SU-DHL-6 (cell line): ENCODE measurements around the gene SAMD1.

Experiments used
- H2AFZ ChIP-seq: fragments of 200-600 bp; sonication (generic); 2 replicates; pipeline ENCODE4 v1.6.1; 2014; ENCODE audit warnings: low read depth, mild to moderate bottlenecking, moderate library complexity, mixed read lengths, antibody characterized with exemption, low read length; ENCODE audit not compliant: severe bottlenecking
- H3F3A ChIP-seq: fragments of 200-600 bp; shearing (Covaris generic); 2 replicates; pipeline ENCODE4 v1.6.0; 2016; ENCODE audit warnings: antibody characterized with exemption, mild to moderate bottlenecking; ENCODE audit not compliant: insufficient read depth
- H3K27ac ChIP-seq: fragments of 200-600 bp; sonication (generic); 2 replicates; pipeline ENCODE4 v1.5.1; 2016; ENCODE audit warnings: low read depth, mild to moderate bottlenecking, low read length, moderate library complexity, mixed read lengths
- H3K27me3 ChIP-seq: fragments of 200-600 bp; sonication (generic), shearing (Covaris generic); 2 replicates; pipeline ENCODE4 v1.6.0; 2014; ENCODE audit warnings: mild to moderate bottlenecking, low read length
- H3K36me3 ChIP-seq: fragments of 200-600 bp; sonication (generic); 2 replicates; pipeline ENCODE4 v1.6.1; 2014; ENCODE audit warnings: mild to moderate bottlenecking, low read length, mixed read lengths
- H3K4me2 ChIP-seq: fragments of 300-600, 200-600 bp; shearing (Covaris generic), sonication (generic); 2 replicates; pipeline ENCODE4 v1.6.0; 2014; ENCODE audit warnings: low read length, low read depth, mild to moderate bottlenecking; ENCODE audit not compliant: poor library complexity, severe bottlenecking
- H3K4me3 ChIP-seq: fragments of 200-600 bp; sonication (generic); 2 replicates; pipeline ENCODE4 v1.5.1; 2014; ENCODE audit warnings: antibody characterized with exemption, low read length, mild to moderate bottlenecking, mixed read lengths; ENCODE audit not compliant: insufficient read depth, poor library complexity, severe bottlenecking
- H3K79me2 ChIP-seq: fragments of 200-600 bp; sonication (generic); 2 replicates; pipeline ENCODE4 v1.6.1; 2014; ENCODE audit warnings: mild to moderate bottlenecking, low read length, moderate library complexity; ENCODE audit not compliant: insufficient read depth
- H3K9ac ChIP-seq: fragments of 200-600 bp; sonication (generic); 2 replicates; pipeline ENCODE4 v1.7.0; 2014; ENCODE audit warnings: mild to moderate bottlenecking, low read length
- H3K9me2 ChIP-seq: fragments of 200-600 bp; sonication (generic); replicated peaks from 2 replicates; pipeline ENCODE4 v1.6.1; 2014; ENCODE audit warnings: low read length; ENCODE audit not compliant: insufficient read depth
- H3K9me3 ChIP-seq: fragments of 200-600 bp; sonication (generic); 2 replicates; pipeline ENCODE4 v1.6.1; 2014; ENCODE audit warnings: low read length, mixed read lengths; ENCODE audit not compliant: insufficient read depth
- H4K20me1 ChIP-seq: fragments of 200-600 bp; sonication (generic); 2 replicates; pipeline ENCODE4 v1.6.1; 2014; ENCODE audit warnings: low read depth, mild to moderate bottlenecking, antibody characterized with exemption, low read length, moderate library complexity, mixed read lengths
- CTCF ChIP-seq: fragments of 200-600 bp; sonication (generic); IDR thresholded peaks from one replicate; pipeline ENCODE4 v1.5.1; 2017; ENCODE audit warnings: antibody characterized with exemption, mild to moderate bottlenecking, low read length, moderate library complexity; ENCODE audit not compliant: insufficient read depth, poor library complexity, severe bottlenecking
- EZH2phosphoT487 ChIP-seq: fragments of 200-600 bp; sonication (generic), shearing (Covaris generic); conservative IDR thresholded peaks from 2 replicates; pipeline ENCODE4 v1.6.1; 2018; ENCODE audit warnings: mild to moderate bottlenecking, antibody characterized with exemption, low read length, moderate library complexity, mixed read lengths

Gene SAMD1

GRCh38 chr19:14058182-14059092, 32.1 kb downstream of the SAMD1 start:
- H3F3A ChIP-seq: no peaks in the 10 kb centered on the region
- no peaks in the 10 kb centered on the region for H3K9me2 ChIP-seq
- TF ChIP-seq CTCF: no peak
- H3K36me3 ChIP-seq: no peaks in the 10 kb centered on the region
- H3K9ac ChIP-seq: no peak overlapping the region
- no peaks in the 10 kb centered on the region for H4K20me1 ChIP-seq
- H3K4me2 ChIP-seq: no peak overlapping the region
- H2AFZ ChIP-seq: no peak overlapping the region
- H3K9me3 ChIP-seq: no peaks in the 10 kb centered on the region
- no peak overlapping the region for H3K27ac ChIP-seq
- no peaks in the 10 kb centered on the region for H3K79me2 ChIP-seq
- H3K4me3 ChIP-seq: no peak overlapping the region
- H3K27me3 ChIP-seq: 0 out of 2 replicates have a peak, but pooled peaks cover 4% of the 10 kb centered on the region

- Histone ChIP-seq H3K4me3 (no peak overlapping the region), H2AFZ (no peak overlapping the region)
Observed at GRCh38 chr19:14056741-14057356, 33.7 kb downstream of the SAMD1 start.

GRCh38 chr19:14056069-14056666, 34.4 kb downstream of the SAMD1 start:
- no peak overlapping the region for H3K4me3 ChIP-seq
- H3K9me3 ChIP-seq: no peaks in the 10 kb centered on the region

More at GRCh38 chr19:14056741-14057356, 33.7 kb downstream of the SAMD1 start:
- no peaks in the 10 kb centered on the region for H4K20me1 ChIP-seq
- no peak overlapping the region for H3K27ac ChIP-seq
- no peak overlapping the region for H3K9ac ChIP-seq
- no peaks in the 10 kb centered on the region for H3K9me3 ChIP-seq
- H3K27me3 ChIP-seq: 0 out of 2 replicates have a peak, but pooled peaks cover 4% of the 10 kb centered on the region
- H3K4me2 ChIP-seq: no peak overlapping the region
- H3K9me2 ChIP-seq: no peaks in the 10 kb centered on the region
- no peaks in the 10 kb centered on the region for H3F3A ChIP-seq
- TF ChIP-seq CTCF: no peak
- TF ChIP-seq EZH2phosphoT487: no peak
- H3K79me2 ChIP-seq: no peaks in the 10 kb centered on the region
- no peaks in the 10 kb centered on the region for H3K36me3 ChIP-seq

More at GRCh38 chr19:14056069-14056666, 34.4 kb downstream of the SAMD1 start:
- no peak overlapping the region for H3K9ac ChIP-seq
- H3K79me2 ChIP-seq: no peaks in the 10 kb centered on the region
- no peaks in the 10 kb centered on the region for H4K20me1 ChIP-seq
- no peaks in the 10 kb centered on the region for H3K36me3 ChIP-seq
- TF ChIP-seq EZH2phosphoT487: no peak
- no peak for TF ChIP-seq CTCF
- no peak overlapping the region for H3K4me2 ChIP-seq
- H3K27ac ChIP-seq: no peak overlapping the region
- H2AFZ ChIP-seq: no peak overlapping the region
- H3K27me3 ChIP-seq: 0 out of 2 replicates have a peak, but pooled peaks cover under 1% of the 10 kb centered on the region
- H3K9me2 ChIP-seq: no peaks in the 10 kb centered on the region
- no peaks in the 10 kb centered on the region for H3F3A ChIP-seq
